Esophagus squamous epithelium (tissue), 4 donors: ENCODE measurements around the gene ANAPC16.

Source experiments
- POLR2A ChIP-seq, 4 donors: fragments of 450-650 bp; IDR thresholded peaks; one replicate each; pipeline ENCODE4 v1.6.1; 2017; ENCODE audit warnings: antibody characterized with exemption in 4 of 4, mild to moderate bottlenecking in 4 of 4, moderate library complexity in 3 of 4
- TF ChIP-seq, protein P1 (sequence below), 6 experiments: fragments of 450-650 bp in 4 of 6; fragments of 200-600 bp in 2 of 6; sonication (generic) in 2 of 6; IDR thresholded peaks; one replicate each; pipeline ENCODE4 v1.5.1; 2016 to 2019; ENCODE audit warnings: antibody characterized with exemption in 6 of 6, mild to moderate bottlenecking in 4 of 6, moderate library complexity in 4 of 6

DNA sequence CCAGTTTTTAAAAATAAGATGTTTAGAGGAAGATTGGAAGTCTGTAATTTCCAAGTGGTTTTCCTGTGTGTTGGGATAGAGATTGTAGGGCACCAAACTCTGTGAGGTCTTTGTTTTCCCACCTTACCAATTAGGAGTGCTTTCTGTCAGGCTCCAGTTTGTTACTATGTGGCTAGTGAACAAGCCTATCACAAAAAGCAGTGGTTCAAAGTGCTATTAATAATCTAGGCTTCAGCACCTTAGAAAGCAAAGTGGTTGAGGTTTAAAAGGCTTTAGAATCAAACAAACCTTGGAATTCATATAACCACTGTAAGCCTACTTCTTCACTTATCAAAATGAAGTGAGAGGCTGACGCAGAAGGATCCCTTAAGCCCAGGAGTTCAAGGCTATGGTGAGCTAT, 11.1 kb upstream of the ANAPC16 start:
- TF ChIP-seq, protein P1, sequence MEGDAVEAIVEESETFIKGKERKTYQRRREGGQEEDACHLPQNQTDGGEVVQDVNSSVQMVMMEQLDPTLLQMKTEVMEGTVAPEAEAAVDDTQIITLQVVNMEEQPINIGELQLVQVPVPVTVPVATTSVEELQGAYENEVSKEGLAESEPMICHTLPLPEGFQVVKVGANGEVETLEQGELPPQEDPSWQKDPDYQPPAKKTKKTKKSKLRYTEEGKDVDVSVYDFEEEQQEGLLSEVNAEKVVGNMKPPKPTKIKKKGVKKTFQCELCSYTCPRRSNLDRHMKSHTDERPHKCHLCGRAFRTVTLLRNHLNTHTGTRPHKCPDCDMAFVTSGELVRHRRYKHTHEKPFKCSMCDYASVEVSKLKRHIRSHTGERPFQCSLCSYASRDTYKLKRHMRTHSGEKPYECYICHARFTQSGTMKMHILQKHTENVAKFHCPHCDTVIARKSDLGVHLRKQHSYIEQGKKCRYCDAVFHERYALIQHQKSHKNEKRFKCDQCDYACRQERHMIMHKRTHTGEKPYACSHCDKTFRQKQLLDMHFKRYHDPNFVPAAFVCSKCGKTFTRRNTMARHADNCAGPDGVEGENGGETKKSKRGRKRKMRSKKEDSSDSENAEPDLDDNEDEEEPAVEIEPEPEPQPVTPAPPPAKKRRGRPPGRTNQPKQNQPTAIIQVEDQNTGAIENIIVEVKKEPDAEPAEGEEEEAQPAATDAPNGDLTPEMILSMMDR (IDR thresholded peaks at IDR 0.05): no peak
- TF ChIP-seq POLR2A (IDR thresholded peaks at IDR 0.05): no peak
